Measurements from ENCODE around the gene KCNQ2. TPM values are rescaled to one million over a fixed set of nuclear protein-coding genes. Genes with fewer than 3 reads are reported as not detected.

The KCNQ2 gene
- total and polyA plus RNA-seq, 8 donors = 8.4 to 19.1 (median 14.1) TPM; not detected in 2

DNA sequence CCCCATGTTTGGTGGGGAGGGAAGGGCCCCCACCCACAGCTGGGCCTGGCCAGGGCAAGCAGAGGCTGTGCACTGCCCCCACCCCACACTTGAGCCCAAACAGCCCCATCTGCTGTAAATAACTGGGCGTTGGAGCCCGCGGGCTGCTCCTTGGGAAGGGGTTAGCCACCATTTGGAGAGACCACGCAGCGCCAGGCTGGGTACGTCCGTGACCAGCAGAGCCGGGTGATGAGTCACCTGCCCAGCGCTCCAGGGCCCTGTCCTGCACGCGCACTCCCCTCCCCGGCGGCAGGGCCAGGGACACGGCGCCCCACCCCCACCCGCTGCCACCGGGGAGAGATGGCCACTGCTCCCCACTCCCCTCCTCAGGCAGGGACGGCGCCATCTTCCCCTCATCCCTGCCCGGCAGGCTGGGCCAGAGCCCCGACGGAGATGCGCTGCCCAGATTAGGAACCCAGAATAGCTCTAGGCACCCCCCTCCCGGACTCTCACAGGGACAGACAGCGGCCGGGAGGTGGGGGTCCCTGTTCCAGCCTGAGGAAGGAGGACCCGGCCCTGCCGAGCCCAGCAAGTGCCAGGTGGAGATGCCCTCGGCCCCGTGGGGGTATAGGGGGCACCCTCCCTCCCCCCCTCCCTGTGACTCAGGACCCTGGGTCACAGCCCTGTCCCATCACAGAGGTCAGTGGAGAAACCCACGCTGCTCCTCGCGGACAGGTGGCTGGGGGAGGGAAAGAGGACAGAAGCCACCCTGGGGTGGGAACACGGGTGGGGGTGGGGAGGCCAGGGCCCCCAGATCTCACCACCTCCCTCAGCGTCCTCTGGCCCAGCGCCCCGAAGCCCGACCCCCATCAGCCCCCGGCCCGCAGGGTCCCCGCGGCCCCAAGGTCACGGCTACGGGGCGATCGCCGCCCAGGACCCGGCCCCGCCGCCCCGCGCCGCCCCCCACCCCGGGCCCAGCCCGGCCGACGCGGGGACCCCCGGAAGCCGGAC is 25.8 kb upstream of the KCNQ2 start:
- peaks cover 31 to 97% of the 10 kb centered on the region in 2 donors for H3K27me3 ChIP-seq

DNA sequence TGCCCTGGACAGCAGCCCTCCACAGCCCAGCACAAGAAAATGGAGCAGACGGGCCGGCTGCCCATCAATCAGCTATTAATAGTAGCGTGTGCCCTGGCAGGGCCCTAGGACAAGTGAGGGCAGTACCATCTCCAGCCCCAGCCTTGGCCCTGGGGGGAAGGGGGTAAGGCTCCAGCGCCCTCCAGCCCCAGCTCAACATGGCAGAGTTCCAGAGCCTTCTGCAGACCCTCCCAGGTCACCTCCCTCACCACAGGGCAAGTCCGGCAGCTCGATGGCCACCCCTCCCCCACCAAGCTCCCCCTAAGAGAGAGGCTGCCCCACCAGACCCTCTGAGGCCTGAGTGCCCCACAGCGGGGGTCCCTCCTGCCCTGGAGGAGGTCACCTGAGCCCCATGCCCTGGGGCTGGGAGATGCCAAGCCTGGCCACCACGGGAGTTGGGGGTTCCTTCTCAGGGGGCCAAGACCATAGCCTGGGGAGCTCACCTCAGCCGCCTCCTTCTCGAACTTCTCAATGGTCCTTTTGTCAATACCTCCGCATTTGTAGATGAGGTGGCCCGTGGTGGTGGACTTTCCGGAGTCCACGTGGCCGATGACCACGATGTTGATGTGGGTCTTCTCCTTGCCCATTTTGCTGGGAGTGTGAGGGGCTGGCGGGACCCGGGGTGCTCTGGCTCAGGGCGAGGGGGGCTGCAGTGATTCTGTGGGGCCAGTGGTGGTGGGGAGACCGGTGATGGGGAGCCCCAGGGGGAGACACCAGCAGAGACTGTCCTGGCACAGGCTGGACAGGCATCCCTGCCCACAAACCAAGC is 24.9 kb upstream of the KCNQ2 start:
- H3K27ac ChIP-seq = no peak overlapping the region
- peak in 1 of 4 donors; percentile 55 for DNase-seq
- peaks cover 4 to 30% of the 10 kb centered on the region in 2 donors for H3K4me1 ChIP-seq
- peaks cover 31 to 88% of the 10 kb centered on the region in 2 donors for H3K27me3 ChIP-seq
- H3K36me3 ChIP-seq = no peaks in the 10 kb centered on the region
- TF ChIP-seq, protein P1, sequence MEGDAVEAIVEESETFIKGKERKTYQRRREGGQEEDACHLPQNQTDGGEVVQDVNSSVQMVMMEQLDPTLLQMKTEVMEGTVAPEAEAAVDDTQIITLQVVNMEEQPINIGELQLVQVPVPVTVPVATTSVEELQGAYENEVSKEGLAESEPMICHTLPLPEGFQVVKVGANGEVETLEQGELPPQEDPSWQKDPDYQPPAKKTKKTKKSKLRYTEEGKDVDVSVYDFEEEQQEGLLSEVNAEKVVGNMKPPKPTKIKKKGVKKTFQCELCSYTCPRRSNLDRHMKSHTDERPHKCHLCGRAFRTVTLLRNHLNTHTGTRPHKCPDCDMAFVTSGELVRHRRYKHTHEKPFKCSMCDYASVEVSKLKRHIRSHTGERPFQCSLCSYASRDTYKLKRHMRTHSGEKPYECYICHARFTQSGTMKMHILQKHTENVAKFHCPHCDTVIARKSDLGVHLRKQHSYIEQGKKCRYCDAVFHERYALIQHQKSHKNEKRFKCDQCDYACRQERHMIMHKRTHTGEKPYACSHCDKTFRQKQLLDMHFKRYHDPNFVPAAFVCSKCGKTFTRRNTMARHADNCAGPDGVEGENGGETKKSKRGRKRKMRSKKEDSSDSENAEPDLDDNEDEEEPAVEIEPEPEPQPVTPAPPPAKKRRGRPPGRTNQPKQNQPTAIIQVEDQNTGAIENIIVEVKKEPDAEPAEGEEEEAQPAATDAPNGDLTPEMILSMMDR (IDR thresholded peaks at IDR 0.05) = no peak
- intact Hi-C loops (cut with DNase I) = no loop called here
- H3K4me3 ChIP-seq = no peak overlapping the region
- ATAC-seq = no peak
- H3K9me3 ChIP-seq = no peaks in the 10 kb centered on the region

More for the DNA sequence above, 25.8 kb upstream of the KCNQ2 start:
- peak overlapping the region in 1 of 2 donors; percentile 20 for H3K4me3 ChIP-seq
- peaks cover 4 to 30% of the 10 kb centered on the region in 2 donors for H3K4me1 ChIP-seq
- H3K27ac ChIP-seq = no peak overlapping the region
- TF ChIP-seq, protein P1 (IDR thresholded peaks at IDR 0.05) = no peak
- no peaks in the 10 kb centered on the region for H3K9me3 ChIP-seq
- peak; percentile 58 for ATAC-seq
- no peaks in the 10 kb centered on the region for H3K36me3 ChIP-seq
- intact Hi-C loops (cut with DNase I) = no loop called here
- peak in 1 of 4 donors; percentile 84 for DNase-seq

- no peaks in the 10 kb centered on the region for H3K9me3 ChIP-seq
- H3K27ac ChIP-seq = no peak overlapping the region
- TF ChIP-seq, protein P1 (IDR thresholded peaks at IDR 0.05) = no peak
- H3K4me3 ChIP-seq = peak overlapping the region; percentile 8 to 17
- peaks cover 4 to 30% of the 10 kb centered on the region in 2 donors for H3K4me1 ChIP-seq
- intact Hi-C loops (cut with DNase I) = no loop called here
- peaks cover 31 to 81% of the 10 kb centered on the region in 2 donors for H3K27me3 ChIP-seq
- H3K36me3 ChIP-seq = no peaks in the 10 kb centered on the region
- ATAC-seq = peak; percentile 8
- peak in 1 of 4 donors; percentile 72 for DNase-seq
These were observed 24.2 kb upstream of the KCNQ2 start for GRCh38 chr20:63496596-63497120.

DNA sequence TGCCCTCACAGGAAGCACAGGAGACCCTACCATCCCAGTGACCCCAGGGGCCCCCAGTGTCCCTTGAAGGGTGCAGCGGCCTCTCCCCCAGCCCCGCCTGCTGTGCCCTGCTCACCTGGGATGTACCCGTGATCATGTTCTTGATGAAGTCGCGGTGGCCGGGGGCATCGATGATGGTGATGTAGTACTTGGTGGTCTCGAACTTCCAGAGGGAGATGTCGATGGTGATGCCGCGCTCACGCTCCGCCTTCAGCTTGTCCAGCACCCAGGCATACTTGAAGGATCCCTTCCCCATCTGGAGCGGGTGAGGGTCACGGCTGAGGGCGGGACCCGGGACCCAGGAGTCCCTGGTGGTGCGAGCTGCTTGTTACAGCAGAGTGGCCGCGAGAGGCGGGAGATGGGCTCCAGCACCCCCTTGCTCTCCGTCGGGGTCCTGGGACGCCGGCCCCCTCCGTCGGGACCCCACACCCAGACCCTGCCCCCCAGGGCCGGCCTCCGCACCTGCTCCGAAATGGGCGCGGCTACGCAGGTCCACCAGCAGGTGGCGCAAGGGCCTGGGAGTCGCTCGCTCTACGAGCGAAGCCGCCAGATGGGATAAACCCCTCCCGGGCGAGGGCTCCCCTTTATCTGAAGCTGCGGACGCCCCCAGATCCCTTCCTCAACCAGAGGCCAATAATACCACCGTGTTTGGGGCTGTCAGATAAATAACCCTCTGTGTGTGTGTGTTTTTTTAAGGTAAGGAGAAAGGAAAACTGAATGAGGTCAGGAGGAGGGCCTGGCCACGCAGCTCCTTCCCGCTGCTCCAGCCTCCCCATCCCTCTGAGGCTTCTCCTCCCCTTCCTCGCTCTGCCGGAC is 23.5 kb upstream of the KCNQ2 start:
- H3K36me3 ChIP-seq = no peaks in the 10 kb centered on the region
- peak; percentile 81 for ATAC-seq
- H3K4me1 ChIP-seq = peaks cover 4 to 30% of the 10 kb centered on the region in 2 donors
- TF ChIP-seq, protein P1 (IDR thresholded peaks at IDR 0.05) = peak; percentile 90 to 95
- H3K27me3 ChIP-seq = peaks cover 31 to 80% of the 10 kb centered on the region in 2 donors
- H3K4me3 ChIP-seq = peak overlapping the region; percentile 8 to 17
- peak; percentile 51 to 95 (median 72) for DNase-seq
- no peak overlapping the region for H3K27ac ChIP-seq
- no peaks in the 10 kb centered on the region for H3K9me3 ChIP-seq
- intact Hi-C loops (cut with DNase I) = no loop called here
